Tibial nerve (tissue), 4 donors: ENCODE results near the gene LRRIQ3. TPM values are rescaled to one million over a fixed set of nuclear protein-coding genes. Genes with fewer than 3 reads are reported as not detected.
A peak's percentile ranks its signal among the peaks of the same experiment; 100 is the strongest.

Experiments
- DNase-seq, 2 donors: peaks; one replicate each; pipeline ENCODE4 v3.0.0-alpha.2; 2019; ENCODE audit warnings: low spot score in 2 of 2
- H3K27ac ChIP-seq, 4 donors: fragments of 200-600 bp; sonication (generic) in 3 of 4; one replicate each; pipeline ENCODE4 v1.5.1; 2017 to 2019; ENCODE audit warnings: mild to moderate bottlenecking in 1 of 4
- H3K27me3 ChIP-seq, 2 donors: fragments of 200-600 bp; sonication (generic) in 1 of 2; one replicate each; pipeline versions ENCODE4 v1.5.1 to v1.6.0; 2017 to 2019
- H3K36me3 ChIP-seq, 3 donors: fragments of 200-600 bp; sonication (generic); one replicate each; pipeline ENCODE4 v1.5.1; 2018 to 2019
- H3K4me1 ChIP-seq, 4 donors: fragments of 200-600 bp; sonication (generic) in 3 of 4; one replicate each; pipeline ENCODE4 v1.5.1; 2017 to 2019
- H3K4me3 ChIP-seq, 4 donors: fragments of 200-600 bp; sonication (generic) in 3 of 4; one replicate each; pipeline ENCODE4 v1.5.1; 2017 to 2019; ENCODE audit warnings: mild to moderate bottlenecking in 1 of 4, moderate library complexity in 1 of 4
- H3K9me3 ChIP-seq, 4 donors: fragments of 200-600 bp; sonication (generic) in 3 of 4; one replicate each; pipeline ENCODE4 v1.5.1; 2017 to 2019
- EP300 ChIP-seq, 2 donors: sonication (generic); formaldehyde crosslinking; IDR thresholded peaks; one replicate each; pipeline ENCODE4 v1.6.1; 2017; ENCODE audit warnings: antibody characterized with exemption in 2 of 2, mild to moderate bottlenecking in 1 of 2
- POLR2A ChIP-seq, 2 donors: fragments of 450-650 bp; IDR thresholded peaks; one replicate each; pipeline ENCODE4 v1.6.1; 2017; ENCODE audit warnings: antibody characterized with exemption in 2 of 2, mild to moderate bottlenecking in 2 of 2, moderate library complexity in 2 of 2
- WGBS, 2 donors: methylation state at CpG; one replicate each; pipeline ENCODE4 v1.1.5; 2018; 5-methylcytosine and 5-hydroxymethylcytosine counted together
- total RNA-seq, 4 donors: library from RNA; depleted of rRNA; stranded (reverse); fragments of >200 nt; gene quantifications; one replicate each; pipeline ENCODE4 v1.1.0, GENCODE V29; 2016
- TF ChIP-seq, protein P1 (sequence below), 5 experiments: fragments of 200-600 bp in 3 of 5; fragments of 450-650 bp in 2 of 5; sonication (generic) in 3 of 5; IDR thresholded peaks; one replicate each; pipeline ENCODE4 v1.5.1; 2016 to 2019; ENCODE audit warnings: antibody characterized with exemption in 5 of 5, mild to moderate bottlenecking in 3 of 5, moderate library complexity in 2 of 5

The LRRIQ3 gene, protein sequence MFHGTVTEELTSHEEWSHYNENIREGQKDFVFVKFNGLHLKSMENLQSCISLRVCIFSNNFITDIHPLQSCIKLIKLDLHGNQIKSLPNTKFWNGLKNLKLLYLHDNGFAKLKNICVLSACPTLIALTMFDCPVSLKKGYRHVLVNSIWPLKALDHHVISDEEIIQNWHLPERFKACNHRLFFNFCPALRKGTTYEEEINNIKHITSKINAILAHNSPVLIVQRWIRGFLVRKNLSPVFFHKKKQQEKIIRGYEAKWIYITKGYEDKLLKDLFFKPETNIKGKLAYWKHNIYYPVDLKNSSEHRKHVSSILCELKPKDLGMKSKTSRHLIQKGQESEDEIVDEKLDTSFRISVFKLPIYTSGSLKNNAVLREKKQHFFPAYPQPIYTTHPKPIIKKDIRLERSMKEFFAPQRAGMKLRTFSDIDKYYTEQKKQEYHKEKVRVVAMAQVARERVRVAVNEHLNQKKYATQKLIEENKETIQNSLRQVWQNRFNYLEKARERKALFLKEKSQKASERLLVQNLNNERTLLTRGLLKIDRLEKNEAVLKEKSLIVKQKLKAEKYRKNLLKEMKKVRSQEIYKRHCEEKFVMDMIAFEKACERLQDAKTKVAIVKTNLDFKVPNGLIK
- total RNA-seq = 1 to 10 TPM in 1 of 4 donors, under 1 TPM in 3; 0.20 to 1.3 (median 0.55) TPM

DNA sequence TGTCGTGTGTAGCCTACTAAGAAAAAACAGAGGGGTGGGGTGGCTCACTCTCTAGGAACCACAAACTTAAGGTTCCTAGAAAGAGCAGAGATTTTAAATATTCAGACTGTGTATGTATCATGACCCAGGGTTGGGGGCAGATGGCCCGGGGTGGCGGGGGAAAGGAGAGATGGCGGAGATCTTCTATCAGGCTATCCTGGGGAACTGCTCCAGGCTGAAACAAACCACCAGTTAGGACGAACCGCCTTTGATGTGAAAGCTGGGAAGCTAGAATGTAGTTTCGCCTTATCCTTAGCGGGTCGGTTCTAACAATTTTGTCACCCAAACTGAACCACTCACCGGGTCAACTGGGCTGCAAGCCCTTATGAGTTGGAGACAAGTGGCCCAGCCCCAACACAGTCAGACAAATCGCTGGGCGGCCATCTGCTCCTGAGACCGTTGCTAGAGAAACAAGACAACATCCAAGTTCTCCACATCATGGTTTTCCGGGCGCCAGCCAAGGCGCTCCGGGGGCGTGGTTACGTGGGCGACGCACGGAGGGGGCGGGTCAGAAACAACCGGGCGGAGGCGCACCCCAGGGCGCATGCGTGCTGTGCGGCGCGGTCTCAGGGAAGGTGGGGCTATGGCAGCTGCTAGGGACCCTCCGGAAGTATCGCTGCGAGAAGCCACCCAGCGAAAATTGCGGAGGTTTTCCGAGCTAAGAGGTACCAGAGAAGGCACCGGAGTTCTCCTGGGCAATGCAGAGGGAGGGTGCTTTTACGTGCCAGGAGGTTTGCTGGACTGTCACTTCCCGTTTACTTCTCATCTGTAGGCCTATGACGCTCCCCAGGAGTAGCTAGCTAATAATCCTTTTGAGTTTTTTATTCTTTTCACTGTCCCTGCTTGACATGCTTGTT lies at the start of gene LRRIQ3, which contains the start of gene FPGT:
Gene LRRIQ3, minus strand, starts transcription at position 520 of the 896 bp plus-strand sequence. CDS start 14,492 bp downstream, outside the sequence.
Gene FPGT, plus strand, starts transcription at position 586 of the 896 bp plus-strand sequence. Its CDS starts 37 bp downstream, at position 623.
- Histone ChIP-seq H3K27ac (peak within 1 kb of the TSS; percentile 66 to 88 (median 82)), H3K4me1 (peaks cover 0 to 24% (median 0%) of the 10 kb centered on the region in 4 donors), H3K36me3 (peaks cover 0 to 12% (median 0%) of the 10 kb centered on the region in 3 donors), H3K9me3 (no peaks in the 10 kb centered on the region), H3K27me3 (no peaks in the 10 kb centered on the region), H3K4me3 (peak within 1 kb of the TSS; percentile 44 to 65 (median 54))
- TF ChIP-seq POLR2A (IDR thresholded peaks at IDR 0.05) = peak; percentile 45 to 75
- TF ChIP-seq EP300 (IDR thresholded peaks at IDR 0.05) = peak; percentile 67 to 92
- TF ChIP-seq, protein P1, sequence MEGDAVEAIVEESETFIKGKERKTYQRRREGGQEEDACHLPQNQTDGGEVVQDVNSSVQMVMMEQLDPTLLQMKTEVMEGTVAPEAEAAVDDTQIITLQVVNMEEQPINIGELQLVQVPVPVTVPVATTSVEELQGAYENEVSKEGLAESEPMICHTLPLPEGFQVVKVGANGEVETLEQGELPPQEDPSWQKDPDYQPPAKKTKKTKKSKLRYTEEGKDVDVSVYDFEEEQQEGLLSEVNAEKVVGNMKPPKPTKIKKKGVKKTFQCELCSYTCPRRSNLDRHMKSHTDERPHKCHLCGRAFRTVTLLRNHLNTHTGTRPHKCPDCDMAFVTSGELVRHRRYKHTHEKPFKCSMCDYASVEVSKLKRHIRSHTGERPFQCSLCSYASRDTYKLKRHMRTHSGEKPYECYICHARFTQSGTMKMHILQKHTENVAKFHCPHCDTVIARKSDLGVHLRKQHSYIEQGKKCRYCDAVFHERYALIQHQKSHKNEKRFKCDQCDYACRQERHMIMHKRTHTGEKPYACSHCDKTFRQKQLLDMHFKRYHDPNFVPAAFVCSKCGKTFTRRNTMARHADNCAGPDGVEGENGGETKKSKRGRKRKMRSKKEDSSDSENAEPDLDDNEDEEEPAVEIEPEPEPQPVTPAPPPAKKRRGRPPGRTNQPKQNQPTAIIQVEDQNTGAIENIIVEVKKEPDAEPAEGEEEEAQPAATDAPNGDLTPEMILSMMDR (IDR thresholded peaks at IDR 0.05) = no peak
- peak; percentile 86 to 88 for DNase-seq
- 5 to 6% methylated on average over 32 to 34 of the region's 41 CpGs for WGBS, 2 donors

DNA sequence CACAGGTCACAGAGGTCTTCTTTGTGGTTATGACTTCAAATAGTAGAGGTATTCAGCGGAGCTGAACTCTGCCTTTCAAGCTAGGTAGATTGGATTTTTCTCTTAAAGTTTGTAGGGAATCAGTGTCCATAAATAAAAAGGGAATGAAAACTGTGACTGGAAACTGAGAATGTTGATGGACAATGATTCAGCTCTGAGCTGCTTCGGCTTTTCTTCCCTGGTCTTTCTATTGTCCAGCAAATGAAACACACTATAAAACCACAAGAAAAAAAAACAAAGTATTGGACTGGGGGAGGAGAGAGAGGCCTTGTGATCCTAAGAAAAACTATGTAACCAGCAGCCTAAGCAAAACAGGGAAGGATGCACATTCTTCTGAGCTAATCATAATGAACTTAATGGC lies 48.3 kb upstream of the LRRIQ3 start:
- H3K27me3 ChIP-seq = no peaks in the 10 kb centered on the region
- WGBS, 2 donors = 63 to 69% methylated on average over 2 of the region's 2 CpGs
- no peaks in the 10 kb centered on the region for H3K4me1 ChIP-seq
- no peak overlapping the region for H3K27ac ChIP-seq
- TF ChIP-seq, protein P1 (IDR thresholded peaks at IDR 0.05) = no peak
- no peak for TF ChIP-seq EP300 (IDR thresholded peaks at IDR 0.05)
- TF ChIP-seq POLR2A (IDR thresholded peaks at IDR 0.05) = no peak
- no peak overlapping the region for H3K4me3 ChIP-seq
- H3K36me3 ChIP-seq = peaks cover 0 to 18% (median 0%) of the 10 kb centered on the region in 3 donors
- H3K9me3 ChIP-seq = peaks cover 0 to 6% (median 0%) of the 10 kb centered on the region in 4 donors
- DNase-seq = no peak

DNA sequence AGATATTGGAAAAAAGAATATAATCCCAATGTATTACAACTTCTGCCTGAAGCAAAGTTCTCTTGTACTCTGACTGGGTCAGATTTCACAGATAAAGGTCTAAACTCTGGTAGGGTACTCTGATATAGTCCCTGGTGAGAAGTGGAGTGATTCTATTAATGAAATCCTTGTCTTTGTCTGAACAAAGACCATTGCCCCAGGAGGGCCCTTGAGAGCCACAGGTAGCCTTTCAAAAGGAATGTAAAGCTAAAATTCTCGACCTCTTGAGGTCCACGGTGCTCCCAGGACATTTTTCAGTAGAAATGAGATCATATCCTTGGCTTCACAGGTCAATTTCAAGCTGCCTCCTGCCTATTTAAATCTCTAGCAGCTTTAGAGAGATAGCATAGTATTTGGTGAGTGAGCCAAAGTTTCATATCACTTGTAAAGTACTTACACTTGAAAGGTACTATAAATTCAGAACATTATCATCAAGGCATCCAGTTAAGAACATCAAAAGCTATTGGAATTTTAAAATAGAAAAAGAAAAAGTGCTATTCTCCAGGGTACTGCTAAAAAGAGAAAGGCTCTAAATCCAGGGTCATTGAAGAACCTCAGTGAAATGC lies 47.3 kb upstream of the LRRIQ3 start:
- no peak for TF ChIP-seq EP300 (IDR thresholded peaks at IDR 0.05)
- no peak for TF ChIP-seq POLR2A (IDR thresholded peaks at IDR 0.05)
- TF ChIP-seq, protein P1 (IDR thresholded peaks at IDR 0.05) = no peak
- WGBS, 2 donors = 16 to 20% methylated on average over 2 of the region's 2 CpGs
- no peak for DNase-seq

DNA sequence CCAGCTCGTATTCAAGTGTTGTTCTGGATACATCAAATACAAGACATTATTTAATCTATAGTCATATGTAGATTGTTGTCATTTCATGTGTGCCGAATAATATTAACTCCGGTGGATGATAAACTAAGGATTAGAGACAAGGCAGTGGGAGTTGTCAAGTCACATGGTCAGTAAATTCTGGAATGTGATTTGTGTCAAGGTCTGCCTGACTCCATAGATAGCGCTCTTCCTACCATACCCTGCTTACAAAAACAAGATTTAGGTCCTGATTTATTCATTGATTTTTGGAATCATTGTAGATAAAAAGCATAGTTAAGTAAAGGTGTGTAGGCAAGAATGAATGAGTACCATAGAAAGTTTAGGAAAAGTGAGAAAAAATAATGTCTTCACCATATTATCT lies 39.8 kb upstream of the LRRIQ3 start:
- Histone ChIP-seq H3K27me3 (no peaks in the 10 kb centered on the region), H3K4me1 (no peaks in the 10 kb centered on the region), H3K9me3 (no peaks in the 10 kb centered on the region), H3K4me3 (no peak overlapping the region), H3K27ac (no peak overlapping the region), H3K36me3 (peaks cover 0 to 26% (median 0%) of the 10 kb centered on the region in 3 donors)
- 91 to 92% methylated on average over 4 of the region's 4 CpGs for WGBS, 2 donors
- no peak for DNase-seq
- TF ChIP-seq, protein P1 (IDR thresholded peaks at IDR 0.05) = no peak
- TF ChIP-seq EP300 (IDR thresholded peaks at IDR 0.05) = no peak
- no peak for TF ChIP-seq POLR2A (IDR thresholded peaks at IDR 0.05)

More for the DNA sequence above, 47.3 kb upstream of the LRRIQ3 start:
- no peak overlapping the region for H3K4me3 ChIP-seq
- H3K27ac ChIP-seq = no peak overlapping the region
- no peaks in the 10 kb centered on the region for H3K4me1 ChIP-seq
- H3K27me3 ChIP-seq = no peaks in the 10 kb centered on the region
- H3K9me3 ChIP-seq = peaks cover 0 to 6% (median 0%) of the 10 kb centered on the region in 4 donors
- H3K36me3 ChIP-seq = peaks cover 0 to 16% (median 0%) of the 10 kb centered on the region in 3 donors
